Progenitor cell of endocrine pancreas (in vitro differentiated cells): ENCODE measurements around the gene SPSB3. TPM values are rescaled to one million over a fixed set of nuclear protein-coding genes. Genes with fewer than 3 reads are reported as not detected.

Experiments
- DNase-seq: peaks from one replicate; pipeline ENCODE4 v3.0.0; 2021; ENCODE audit warnings: low spot score; ENCODE audit not compliant: unreplicated experiment
- H3K27ac Mint-ChIP-seq: 2 replicates; pipeline ENCODE4 v1.8.0; 2021; ENCODE audit warnings: mild to moderate bottlenecking, moderate library complexity, mixed read lengths
- H3K27me3 Mint-ChIP-seq: 2 replicates; pipeline ENCODE4 v1.8.0; 2021; ENCODE audit warnings: mixed read lengths
- H3K36me3 Mint-ChIP-seq: 2 replicates; pipeline ENCODE4 v1.8.0; 2022; ENCODE audit warnings: mixed read lengths; ENCODE audit not compliant: insufficient read depth
- H3K4me1 Mint-ChIP-seq: 2 replicates; pipeline ENCODE4 v1.8.0; 2021; ENCODE audit warnings: low read depth, mixed read lengths
- H3K4me3 Mint-ChIP-seq: 2 replicates; pipeline ENCODE4 v1.8.0; 2021; ENCODE audit warnings: low read depth, mild to moderate bottlenecking, moderate library complexity, mixed read lengths
- H3K9me3 Mint-ChIP-seq: 2 replicates; pipeline ENCODE4 v1.8.0; 2021; ENCODE audit warnings: low read depth, mixed read lengths
- CTCF ChIP-seq: fragments of 200-600 bp; sonication (generic); IDR thresholded peaks from one replicate; pipeline ENCODE4 v1.5.0; 2021; ENCODE audit warnings: antibody characterized with exemption, mild to moderate bottlenecking; ENCODE audit not compliant: unreplicated experiment
- total RNA-seq: library from RNA; stranded (reverse); gene quantifications from 2 replicates; pipeline ENCODE4 v1.2.1, GENCODE V29; 2021

SPSB3 gene
- total RNA-seq, 1 donor from 2014 or later: 47.8 TPM

GRCh38 chr16:1781758-1782407, 488 bp downstream of the SPSB3 start:
- Mint-ChIP-seq H3K36me3 (no peaks in the 10 kb centered on the region), H3K4me3 (peak overlapping the region; percentile 85), H3K27ac (peak overlapping the region; percentile 94), H3K4me1 (peaks cover 14% of the 10 kb centered on the region), H3K9me3 (no peaks in the 10 kb centered on the region), H3K27me3 (no peaks in the 10 kb centered on the region)
- DNase-seq: no peak
- TF ChIP-seq CTCF: peak; percentile 35

DNA sequence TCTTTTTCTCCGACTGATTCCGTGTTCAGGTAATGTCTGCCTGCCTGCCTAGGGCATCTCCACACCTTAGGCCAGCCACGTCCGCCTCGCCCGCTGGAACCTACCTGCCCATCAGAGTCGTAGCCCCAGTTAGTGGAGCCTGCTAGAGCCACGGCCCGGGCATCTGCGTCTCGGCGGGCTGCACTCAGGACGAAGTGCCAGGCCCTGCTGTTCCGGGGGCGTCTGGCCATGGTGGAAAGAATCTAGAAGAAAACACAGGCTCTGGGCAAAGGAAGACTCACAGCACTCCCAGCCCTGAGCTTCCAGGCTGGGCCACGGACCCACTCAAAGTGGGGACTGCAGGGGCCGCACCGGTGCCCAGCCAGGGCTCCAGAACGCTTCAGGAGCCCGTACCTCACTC, 1.1 kb downstream of the SPSB3 start:
- H3K4me3 Mint-ChIP-seq: peak overlapping the region; percentile 85
- peaks cover 14% of the 10 kb centered on the region for H3K4me1 Mint-ChIP-seq
- no peaks in the 10 kb centered on the region for H3K9me3 Mint-ChIP-seq
- DNase-seq: no peak
- peaks cover 1% of the 10 kb centered on the region for H3K36me3 Mint-ChIP-seq
- no peak for TF ChIP-seq CTCF
- H3K27me3 Mint-ChIP-seq: no peaks in the 10 kb centered on the region
- peak overlapping the region; percentile 94 for H3K27ac Mint-ChIP-seq

DNA sequence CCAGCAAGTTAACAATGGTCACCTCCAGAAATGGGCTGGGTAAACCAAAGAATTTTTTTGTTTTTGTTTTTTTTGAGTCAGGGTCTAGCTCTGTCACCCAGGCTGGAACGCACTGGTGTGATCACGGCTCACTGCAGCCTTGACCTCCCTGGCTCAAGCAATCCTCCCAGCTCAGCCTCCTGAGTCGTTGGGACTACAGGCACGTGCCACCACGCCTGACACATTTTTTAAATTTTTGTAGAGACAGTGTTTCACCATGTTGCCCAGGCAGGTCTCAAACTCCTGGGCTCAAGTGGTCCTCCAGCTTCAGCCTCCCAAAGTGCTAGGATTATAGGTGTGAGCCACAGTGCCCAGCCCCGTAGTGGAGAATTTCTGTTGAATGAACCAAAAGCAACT, 1.7 kb downstream of the SPSB3 start:
- Mint-ChIP-seq H3K27me3 (no peaks in the 10 kb centered on the region), H3K4me3 (peak overlapping the region; percentile 85), H3K27ac (no peak overlapping the region), H3K4me1 (peaks cover 14% of the 10 kb centered on the region), H3K9me3 (no peaks in the 10 kb centered on the region), H3K36me3 (peaks cover 1% of the 10 kb centered on the region)
- DNase-seq: no peak
- TF ChIP-seq CTCF: no peak

- Mint-ChIP-seq H3K4me3 (peak overlapping the region; percentile 37), H3K9me3 (no peaks in the 10 kb centered on the region), H3K27me3 (no peaks in the 10 kb centered on the region), H3K4me1 (peaks cover 14% of the 10 kb centered on the region), H3K27ac (no peak overlapping the region), H3K36me3 (peaks cover 1% of the 10 kb centered on the region)
- no peak for DNase-seq
- no peak for TF ChIP-seq CTCF
Observed at GRCh38 chr16:1779741-1780676, 2.4 kb downstream of the SPSB3 start.

DNA sequence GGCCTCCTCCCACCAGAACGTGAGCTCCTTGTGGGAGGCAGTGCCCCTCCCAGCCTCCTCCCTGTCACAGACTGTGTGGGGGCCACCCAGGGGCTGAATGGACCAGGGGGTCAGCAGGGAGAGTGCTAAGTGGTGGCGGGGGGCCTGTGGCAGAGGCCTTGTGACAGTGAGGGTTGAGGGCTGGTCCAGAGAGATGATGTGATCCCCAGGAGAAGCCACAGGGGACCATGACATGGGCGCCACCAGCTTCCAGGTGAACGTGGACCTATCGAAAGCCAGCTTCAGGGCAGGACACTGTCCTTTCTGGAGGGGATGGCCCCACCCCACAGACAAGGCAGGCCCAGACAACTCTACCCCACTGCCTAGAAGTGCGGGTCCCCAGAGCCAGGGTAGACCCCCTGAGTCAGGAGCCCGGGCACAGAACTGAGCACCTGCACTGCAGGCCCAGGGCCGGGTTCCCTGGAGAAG, 3.1 kb downstream of the SPSB3 start:
- H3K36me3 Mint-ChIP-seq: peaks cover 1% of the 10 kb centered on the region
- no peak for TF ChIP-seq CTCF
- H3K27ac Mint-ChIP-seq: no peak overlapping the region
- no peak overlapping the region for H3K4me3 Mint-ChIP-seq
- DNase-seq: no peak
- H3K27me3 Mint-ChIP-seq: no peaks in the 10 kb centered on the region
- H3K4me1 Mint-ChIP-seq: peaks cover 14% of the 10 kb centered on the region
- H3K9me3 Mint-ChIP-seq: no peaks in the 10 kb centered on the region
